Fibroblast of skin of back (primary cell): Measurements from ENCODE around the gene AJAP1.

Experiments
- DNase-seq: peaks from one replicate; pipeline ENCODE4 v3.0.0-alpha.2; 2013

AJAP1 gene

DNA sequence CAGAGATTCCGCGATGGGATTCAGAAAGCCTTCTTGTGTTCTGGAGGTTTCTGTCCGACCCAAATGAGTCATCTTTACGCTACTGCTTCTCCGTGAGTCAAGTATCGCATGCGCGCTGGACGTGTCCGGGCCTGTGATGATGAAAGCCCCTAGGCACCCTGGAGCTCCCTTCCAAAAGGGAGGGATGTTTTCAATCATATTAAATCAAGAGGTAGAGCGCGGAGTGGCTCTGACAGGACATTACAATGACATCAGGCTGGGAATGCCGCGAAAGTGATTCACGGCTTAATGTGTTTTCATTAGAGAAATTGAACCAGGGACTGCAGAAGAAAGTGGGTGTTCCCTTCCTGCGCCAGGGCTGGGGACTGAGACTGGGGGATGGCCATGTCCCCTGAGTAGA, 48.5 kb downstream of the AJAP1 start:
- peak; percentile 96 for DNase-seq

DNA sequence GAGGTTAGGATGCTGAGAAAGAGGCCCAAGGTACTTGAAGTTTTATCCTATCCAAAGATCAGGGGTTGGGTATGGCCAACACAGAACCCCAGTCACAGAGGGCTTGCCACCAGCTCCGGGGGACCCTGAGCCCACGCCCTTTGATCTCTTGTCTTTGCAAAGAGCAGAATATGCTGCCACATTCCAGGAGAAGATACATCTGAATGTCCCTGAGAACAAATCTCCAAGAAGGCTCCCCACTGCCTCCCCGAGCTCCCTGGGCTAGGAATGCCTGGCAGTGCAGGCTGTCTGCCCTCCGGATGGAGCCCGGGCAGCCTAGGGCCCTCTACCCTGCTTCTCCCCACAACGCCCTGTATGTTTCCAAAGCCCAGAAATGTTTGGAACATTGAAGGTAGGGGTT, 49.2 kb downstream of the AJAP1 start:
- DNase-seq, result no peak

DNA sequence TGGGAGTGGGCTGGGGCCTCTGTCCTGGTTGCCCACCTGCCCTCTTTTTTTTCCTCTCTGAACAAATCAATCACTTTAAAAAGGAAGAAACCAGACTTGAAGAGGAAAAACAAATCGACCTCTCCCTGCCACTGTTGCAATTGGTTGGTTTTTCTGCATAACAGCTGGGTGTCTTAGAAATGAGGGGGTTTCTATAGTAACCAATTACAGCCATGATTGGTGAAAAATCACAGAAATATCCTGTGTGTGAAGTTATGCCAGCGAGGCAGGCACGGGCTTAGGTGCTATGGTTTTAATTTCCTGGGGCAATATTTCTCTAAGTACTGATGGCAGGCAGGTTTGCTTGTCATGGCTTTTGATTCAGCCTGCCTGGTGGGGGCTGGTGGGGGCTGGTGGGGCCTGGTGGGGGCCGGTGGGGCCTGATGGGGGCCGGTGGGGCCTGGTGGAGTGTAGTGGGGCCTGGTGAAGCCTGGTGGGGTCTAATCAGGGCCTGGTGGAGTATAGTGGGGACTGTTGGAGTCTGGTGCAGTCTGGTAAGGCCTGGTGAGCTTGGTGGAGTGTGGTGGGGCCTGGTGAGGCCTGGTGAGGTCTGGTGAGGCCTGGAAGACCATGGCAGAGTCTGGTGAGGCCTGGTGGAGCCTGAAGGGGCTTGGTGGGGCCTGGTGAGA, 54.6 kb downstream of the AJAP1 start:
- DNase-seq, result no peak

DNA sequence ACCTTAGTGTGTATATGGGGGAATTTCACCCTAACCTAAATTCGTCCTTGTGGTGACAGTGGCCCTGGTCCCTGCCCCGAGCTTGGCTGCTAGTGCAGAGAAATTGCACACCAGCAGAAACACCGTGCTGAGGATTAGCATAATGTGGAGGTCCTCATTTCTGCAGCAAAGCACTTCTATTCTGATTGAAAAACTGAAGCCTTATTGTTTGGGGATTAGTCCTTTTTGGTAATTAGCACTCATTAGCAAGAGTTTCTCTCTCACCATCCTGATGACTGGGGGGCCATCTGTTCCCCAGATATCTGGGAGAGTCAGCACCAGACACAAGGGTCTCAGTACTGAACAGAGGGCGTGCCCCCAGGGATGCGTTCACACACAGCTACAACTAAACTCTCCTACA, 55.2 kb downstream of the AJAP1 start:
- no peak for DNase-seq

DNA sequence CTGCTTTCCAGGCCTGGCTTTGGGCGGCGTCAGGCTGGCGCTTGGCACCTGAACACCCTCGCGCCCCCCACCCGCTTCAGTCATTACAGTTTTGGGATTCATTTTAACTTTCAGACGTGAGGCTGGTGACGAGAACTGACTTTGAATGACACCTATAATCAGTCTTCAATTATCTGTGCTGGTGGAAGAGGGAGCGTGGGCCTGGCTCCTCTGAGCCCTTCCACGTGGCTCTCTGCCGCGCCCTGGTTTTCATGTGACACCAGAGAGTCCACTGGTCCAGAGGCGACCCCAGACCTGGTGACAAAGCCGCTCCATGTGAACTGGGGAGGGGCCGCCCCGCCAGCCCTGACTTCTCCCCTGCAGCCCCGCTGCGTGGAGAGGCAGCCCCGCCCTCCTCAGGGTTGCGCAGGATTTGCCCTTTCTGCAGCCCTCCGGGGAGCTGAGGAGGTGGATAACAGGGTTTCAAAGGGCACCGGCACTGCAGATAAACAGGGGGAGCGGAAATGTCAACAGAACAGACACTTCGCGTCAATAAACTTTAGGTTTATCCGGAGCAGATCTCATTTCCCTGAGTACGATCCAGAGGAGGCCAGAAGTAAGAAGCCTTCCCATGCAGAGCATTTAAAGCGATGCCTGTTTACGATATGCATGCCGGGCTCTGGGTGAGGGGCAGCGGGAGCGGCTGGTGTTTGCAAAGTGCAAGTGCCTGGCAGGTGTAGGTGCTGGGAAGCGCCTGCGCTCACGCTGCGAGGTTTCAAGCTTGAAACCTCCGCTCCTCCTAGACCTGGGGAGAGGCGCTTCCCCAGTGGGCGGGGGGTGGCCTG, 56.4 kb downstream of the AJAP1 start:
- no peak for DNase-seq

DNA sequence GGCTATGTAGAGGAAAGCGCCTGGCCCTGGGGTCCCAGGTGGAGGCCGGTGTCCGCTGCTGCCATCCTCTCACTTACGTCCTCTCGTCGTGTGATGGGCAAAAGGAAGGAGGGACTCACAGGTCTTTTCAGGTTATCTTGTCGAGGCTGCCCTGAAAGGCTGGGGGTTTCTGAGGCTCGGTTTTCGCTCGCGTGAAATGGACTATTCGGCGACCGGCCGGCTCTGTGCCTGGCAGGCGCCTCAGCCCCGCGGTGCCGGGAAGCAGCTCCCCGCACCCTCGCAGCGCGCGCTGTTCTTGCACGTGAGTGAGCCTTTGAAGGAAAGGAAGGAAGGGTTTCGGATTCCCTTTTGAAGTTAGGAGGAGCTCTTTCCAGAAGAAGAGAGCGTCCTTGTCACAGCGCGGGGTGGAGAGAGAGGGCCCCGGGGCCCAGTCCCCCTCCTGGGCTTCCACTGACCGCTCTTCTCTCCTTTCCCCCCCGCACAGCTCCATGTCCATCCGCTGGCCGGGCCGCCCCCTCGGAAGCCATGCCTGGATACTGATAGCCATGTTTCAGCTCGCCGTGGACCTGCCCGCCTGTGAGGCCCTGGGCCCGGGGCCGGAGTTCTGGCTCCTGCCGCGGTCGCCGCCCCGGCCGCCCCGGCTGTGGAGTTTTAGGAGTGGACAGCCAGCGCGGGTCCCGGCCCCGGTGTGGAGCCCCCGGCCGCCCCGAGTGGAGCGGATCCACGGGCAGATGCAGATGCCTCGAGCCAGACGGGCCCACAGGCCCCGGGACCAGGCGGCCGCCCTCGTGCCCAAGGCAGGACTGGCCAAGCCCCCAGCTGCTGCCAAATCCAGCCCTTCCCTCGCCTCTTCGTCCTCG, 57.2 kb downstream of the AJAP1 start:
- no peak for DNase-seq

DNA sequence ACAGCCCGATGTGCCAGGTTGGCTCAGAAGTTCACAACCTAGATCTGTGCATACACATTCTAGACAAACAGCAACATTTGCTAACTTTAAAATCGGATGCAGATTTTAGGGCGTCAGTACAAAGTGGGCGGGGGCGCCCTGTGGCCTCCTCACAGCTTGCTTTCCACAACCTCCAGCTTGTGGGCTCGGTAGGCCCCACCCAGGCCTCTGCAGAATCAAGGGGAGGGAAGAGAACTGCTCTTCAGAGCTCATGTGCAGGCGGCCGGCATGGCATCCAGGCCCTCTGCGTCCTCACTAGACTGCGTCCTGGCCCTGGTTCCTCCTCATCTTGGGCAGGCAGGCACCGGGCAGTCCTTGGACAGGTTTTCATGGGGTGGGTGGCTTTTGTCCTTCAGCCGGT, 59.3 kb downstream of the AJAP1 start:
- DNase-seq, result no peak

DNA sequence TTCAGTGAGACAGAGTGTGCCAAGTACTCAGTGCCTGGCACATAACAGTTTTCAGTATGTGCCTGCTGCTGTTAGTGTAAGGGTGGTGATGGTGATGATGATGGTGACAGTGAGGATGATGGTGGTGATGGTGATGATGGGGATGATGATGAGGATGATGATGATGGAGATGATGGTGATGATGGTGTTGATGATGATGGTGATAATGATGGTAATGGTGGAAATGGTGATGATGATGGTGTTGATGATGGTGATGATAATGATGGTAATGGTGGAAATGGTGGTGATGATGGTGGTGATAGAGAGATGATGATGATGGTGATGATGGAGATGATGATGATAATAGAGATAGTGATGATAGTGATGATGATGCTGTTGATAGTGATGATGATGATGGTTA, 62.0 kb downstream of the AJAP1 start:
- no peak for DNase-seq

DNA sequence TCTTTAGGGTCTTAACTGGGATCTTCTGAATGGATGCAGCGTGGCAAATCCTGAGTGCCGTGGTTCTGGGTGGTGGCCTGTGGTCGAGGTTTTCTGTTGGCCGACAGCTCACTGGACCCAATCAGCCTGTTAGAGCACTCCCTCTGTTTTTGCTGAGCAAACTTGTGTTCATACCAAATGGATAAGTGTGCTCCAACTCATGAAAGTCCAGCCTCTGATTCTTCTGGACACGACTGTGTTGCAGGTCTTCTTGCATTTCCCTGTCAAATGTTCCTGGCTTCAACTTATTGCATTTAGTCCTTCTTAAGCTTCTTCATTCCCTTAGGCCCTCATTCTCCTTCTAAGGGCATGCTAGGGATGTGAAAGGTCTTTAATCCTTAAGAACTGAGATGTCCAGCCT, 63.7 kb downstream of the AJAP1 start:
- peak; percentile 18 for DNase-seq

DNA sequence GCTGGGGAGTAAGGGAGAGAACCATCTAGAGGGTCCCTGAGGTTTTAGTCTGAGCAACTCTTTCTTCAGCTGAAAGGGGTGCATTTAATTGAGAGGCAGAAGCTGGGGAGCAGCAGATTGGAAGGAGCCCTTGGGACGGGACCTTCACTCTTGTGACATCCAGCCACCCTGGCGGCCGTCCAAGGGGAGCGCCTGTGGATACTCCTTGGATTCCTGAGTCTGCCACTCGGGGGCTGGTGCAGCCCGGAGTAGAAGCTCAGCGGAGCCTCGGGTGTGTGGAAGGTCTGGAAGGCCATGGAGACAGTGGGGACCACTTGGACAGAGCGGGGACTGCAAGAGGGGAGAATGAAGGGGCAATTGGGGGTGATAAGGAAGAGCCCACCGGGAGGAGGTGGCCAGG, 68.7 kb downstream of the AJAP1 start:
- no peak for DNase-seq

DNA sequence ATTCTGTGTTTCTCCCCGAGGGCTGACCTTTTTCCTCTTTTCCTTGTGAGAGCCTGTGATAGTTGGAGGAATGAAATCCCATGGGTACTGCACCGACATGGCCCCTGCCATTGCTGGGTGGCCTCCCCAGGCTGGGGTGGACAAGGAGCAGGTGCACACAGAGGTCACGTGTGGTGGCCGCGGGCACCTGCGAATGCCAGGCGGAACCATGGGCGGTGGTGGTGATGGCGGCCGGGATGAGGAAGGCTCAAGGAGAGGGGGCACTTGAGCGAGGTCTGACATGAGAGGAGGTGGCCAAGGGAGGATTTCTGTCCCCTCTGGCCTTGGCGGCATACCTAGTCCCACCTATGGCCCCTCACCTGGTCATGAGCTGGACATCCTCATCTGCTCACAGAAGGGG, 69.6 kb downstream of the AJAP1 start:
- no peak for DNase-seq

DNA sequence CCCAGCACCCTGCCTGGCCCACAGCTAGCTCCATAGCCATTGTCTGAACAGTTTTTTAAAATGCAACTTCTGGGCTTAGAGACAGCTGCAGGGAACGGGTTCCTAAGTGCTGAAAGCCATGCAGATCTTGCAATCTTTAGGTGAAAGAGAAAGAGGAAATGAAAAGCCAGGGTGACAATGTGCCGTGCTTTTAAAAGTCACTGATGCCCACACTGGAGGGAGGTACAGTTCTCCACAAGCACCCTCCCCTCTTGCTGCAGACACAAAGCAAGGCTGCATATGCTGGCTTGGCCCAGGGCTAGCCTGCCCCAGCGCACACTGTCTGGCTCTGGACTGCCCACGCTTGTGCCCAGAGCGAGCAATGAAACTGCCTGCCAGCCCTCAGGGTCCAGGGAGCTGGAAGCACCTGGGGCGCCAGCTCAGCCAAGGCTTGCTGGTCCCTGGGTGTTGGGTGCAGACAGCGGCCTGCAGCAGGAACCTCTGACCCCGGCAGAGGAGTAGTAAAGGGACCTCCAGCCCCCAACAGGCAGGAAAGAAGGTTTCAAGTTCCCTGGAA, 70.4 kb downstream of the AJAP1 start:
- no peak for DNase-seq

DNA sequence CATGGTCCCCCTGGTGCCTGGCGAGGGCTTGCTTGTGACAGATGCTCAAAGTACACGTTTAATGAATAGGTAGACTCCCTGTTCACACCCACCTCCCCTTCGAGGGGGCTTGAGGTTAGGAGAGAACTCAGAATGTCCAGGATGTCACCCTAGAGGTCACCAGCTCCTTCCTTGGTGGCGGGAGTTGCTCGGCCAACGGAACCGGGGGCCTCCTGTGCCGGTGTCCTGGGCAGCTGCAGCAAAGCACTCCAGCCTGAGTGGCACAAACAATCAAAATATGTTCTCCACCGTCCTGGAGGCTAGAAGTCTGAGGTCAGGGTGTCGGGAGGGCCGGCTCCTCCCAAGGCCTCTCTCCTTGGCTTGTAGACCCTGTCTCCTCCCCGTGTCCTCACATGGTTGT, 71.0 kb downstream of the AJAP1 start:
- no peak for DNase-seq

DNA sequence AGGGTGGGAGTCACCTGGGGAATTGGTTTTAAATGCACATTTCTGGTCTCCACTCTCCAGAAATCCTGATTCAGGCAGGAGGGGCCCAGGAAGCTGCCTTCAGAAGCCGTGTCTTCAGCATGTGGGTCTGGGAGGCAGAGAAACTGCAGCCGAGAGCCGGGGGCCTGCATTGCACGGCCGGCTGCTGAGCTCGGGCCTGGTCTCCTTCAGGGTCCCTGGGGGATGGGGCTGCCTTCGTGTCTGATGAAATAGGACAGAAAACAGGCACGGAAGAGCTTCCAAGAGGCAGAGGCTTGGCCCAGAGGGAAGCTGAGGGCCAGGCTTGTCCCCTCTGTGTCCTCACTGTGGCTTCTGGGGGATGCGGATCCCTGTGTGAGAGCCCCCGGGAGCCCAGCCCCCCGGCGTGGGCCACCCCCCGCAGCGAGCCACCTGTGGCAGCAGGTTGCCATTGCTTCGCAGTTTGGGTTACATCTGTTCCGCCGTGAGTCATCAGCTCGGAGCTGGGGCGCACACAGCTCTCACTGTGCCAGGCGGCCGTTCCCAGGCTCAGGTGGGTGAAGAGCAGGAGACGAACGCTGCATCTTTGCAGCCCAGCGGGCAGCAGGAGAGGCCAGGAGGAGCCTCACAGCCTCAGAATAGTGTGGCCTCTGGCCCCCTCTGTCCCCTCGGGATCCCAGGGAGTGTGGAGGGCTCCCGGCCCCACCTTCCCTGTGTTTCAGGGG, 72.4 kb downstream of the AJAP1 start:
- DNase-seq, result no peak

DNA sequence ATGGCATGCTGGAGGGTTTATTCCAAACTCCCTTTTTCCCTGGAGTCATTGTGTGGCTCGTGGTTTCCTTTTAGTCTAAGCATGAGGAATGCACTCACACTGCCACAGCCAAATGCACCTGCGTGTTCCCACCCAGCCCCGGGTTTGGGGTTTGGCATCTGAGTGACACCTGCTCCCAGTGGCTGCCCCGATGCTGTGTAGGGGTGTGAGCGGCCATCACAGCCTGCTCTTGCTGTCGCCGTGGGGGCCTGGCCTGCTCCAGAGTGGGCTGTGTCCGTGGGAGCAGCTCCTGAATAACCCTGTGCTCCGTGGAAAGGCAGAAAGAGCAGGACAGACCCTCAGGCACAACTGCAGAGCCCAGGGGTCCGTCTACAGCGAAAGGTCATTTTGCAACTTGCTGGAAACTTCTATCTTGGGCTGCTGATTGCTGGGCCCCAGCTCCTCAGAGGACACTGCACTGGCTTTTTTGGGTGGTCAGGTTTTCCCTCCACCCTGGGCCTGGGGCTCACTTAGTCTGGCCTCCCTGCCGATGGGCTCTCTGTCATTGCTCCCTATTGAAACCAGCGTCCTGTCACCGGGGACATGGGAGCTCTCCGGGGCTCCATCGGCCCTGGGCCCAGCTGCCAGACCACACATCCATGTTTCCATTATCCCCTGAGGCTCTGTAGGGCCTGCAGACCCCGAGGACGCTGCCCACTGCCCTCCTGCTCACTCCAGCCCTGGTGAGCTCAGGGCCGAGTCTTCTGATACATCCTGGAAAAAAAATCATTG, 74.1 kb downstream of the AJAP1 start:
- no peak for DNase-seq

DNA sequence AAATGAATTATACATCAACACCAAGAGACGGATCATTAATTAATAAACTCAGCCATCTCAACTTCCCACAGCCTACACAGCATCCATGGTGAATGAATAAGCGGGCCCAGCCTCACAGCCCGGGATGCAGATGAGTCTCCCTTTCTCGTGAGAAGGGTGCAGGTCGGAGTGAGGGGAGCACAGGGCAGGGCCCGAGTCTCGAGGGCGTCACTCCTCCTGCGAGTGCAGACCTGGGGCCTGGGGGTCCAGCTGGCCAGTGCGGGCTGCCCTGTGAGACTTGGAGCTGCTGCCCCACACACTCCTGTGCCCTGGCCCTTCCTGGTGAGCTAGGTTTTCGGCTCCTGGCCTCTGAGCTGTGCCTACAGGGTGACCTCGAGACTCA, 74.7 kb downstream of the AJAP1 start:
- no peak for DNase-seq

DNA sequence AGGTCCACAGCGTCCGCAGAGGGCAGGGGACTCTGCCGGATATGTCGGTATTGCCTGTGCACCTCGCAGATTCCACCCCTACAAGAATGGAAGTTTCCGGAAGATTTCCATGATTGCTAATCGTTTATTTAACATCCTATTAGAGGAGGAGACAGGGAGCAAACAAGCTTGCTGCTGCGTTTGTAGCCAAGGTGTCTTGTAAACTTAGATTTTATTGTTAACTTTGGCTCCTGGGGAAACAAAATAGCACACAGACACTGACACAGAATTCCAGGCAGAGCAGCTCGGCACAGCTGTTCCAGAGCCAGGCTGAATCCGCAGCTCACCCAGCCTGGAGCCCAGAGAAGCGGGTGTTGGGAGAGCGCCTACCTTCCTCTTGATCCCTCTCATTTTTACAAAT, 75.7 kb downstream of the AJAP1 start:
- no peak for DNase-seq

DNA sequence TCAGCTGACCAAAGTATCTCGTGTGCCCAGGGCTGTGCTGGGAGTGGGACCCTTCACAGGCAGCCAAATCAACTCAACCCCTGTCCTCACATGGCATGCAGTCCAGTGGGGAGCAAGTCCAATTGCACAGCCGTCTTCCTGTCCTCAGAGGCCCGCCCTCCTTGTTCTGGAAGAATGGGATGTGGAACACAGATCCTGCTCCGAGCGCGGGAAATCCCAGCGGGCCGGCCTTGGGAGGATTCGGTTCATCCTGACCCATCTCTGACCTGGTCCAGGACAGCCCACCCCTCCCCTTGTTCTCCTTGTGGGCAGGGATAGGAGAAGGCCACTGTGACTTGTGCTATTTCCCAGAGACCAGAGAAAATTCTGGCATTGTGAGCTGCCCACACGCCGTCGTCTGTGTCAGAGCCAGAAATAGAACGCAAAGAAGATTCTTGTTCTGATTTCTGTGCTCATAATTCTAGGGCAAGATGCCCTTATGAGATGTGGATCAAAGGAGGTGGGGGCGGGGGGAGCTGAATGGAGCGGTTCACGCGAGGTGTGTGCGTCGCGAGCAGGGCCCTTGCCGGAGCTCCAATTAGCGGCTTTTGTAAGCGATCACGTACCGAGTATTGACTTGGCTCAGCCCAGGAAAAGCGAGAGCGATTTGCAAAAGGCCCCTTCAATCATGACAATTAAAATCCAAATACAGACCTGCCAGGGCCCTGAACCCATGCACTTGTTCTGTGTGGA, 79.2 kb downstream of the AJAP1 start:
- no peak for DNase-seq

DNA sequence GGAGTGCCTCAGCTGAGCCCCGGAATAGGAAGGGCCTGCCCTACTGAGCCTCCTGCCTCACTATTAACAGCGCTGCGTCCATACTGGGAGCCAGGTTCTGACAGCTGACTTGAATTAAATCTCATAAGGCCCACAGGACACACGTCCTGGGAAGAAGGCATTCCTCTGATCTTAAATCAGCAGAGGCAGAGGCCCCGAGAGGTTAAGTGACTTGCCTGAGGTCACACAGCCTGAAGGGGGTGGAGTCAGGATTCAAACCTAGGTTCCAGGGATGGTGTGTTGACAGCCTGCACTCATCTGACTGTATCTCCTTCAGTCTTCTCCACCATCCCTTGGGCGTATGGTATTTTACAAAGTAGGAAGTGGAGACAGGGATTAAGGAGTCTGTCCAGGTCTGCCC, 79.8 kb downstream of the AJAP1 start:
- DNase-seq, result no peak

DNA sequence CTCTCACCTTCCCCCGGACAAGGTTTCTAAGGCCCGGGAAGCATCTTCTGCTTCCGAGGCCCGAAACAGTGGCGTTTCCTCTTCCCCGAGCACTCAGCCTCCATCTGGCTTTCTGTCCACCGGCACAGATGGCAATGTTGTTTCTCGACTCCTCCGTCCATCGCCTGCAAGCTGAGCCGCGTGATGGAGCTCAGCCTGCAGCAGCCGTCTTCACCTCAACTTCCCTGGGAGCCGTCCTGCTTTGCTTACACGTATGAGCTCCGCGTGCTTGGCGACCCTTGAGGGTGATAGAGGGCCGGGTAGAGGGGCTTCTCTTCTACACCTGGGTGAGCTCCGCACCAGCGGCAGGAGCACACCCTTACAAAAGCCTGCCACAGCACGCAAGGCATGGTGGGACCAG, 80.4 kb downstream of the AJAP1 start:
- DNase-seq, result no peak

DNA sequence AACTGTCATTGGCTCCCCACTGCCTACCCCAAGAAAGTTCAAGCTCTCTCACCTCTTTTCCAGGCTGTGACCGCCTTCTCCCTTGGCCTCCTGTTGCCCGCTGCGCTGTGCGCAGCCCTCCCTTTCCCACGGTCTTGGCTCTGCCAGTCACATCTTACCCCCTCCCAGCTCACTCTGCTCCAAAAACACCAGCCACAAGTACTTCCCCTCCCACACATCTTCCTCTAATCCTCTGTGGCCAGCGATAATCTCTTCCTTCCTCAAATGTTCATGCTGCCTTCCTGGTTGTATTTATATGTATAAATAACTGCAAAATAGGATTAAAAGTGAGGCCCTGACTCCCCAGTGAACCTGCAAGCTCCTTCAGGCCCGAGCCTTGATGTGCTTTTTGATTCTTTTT, 81.8 kb downstream of the AJAP1 start:
- DNase-seq, result no peak
